ENCODE measurements around the gene UCN2. TPM values are rescaled to one million over a fixed set of nuclear protein-coding genes. Genes with fewer than 3 reads are reported as not detected.
A peak's percentile ranks its signal among the peaks of the same experiment; 100 is the strongest.

Gene UCN2, protein sequence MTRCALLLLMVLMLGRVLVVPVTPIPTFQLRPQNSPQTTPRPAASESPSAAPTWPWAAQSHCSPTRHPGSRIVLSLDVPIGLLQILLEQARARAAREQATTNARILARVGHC
- not detected for total RNA-seq

DNA sequence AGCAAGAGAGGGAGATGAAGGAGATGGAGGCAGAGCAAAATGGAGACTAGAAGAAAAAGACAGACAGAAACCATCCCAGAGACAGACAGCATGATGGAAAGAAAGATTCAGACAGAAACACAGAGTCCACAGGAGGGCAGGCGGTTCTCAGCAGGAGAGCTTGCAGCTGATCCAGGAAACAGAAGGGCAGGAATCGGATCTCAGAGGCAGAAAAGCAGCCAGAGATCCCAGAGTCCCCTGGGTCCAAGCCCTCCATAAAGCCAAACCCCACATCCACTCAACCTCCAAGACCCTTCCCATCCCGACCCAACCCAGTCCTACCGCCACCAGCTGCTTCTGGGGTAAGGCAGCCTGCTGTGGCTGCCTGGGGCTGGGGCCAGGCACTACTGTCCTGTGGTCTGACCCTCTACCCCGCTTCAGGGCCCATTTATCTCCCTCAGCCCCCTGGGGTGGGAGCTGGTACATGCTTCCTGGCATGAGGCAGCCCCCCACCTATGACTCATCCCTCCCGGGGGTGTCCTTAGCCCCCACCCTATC lies at the start of gene UCN2:
TSS of gene UCN2 (minus strand) at position 400 of the 537 bp plus-strand sequence. CDS start 657 bp downstream, outside the sequence.
- in situ Hi-C loops (cut with MboI; ENCODE audit: low pct_ligation_motif_present in 1 of 4, low pct_unique_long_range_greater_than_20kb in 1 of 4, low sequenced_read_pairs in 3 of 4): no loop called here
- no peak for DNase-seq
- Histone ChIP-seq H3K36me3 (no peaks in the 10 kb centered on the region), H3K27me3 (no peaks in the 10 kb centered on the region), H3K9me3 (no peaks in the 10 kb centered on the region), H3K27ac (no peak within 1 kb of the TSS), H3K4me3 (no peak within 1 kb of the TSS), H3K4me1 (peaks cover 5 to 16% (median 13%) of the 10 kb centered on the region in 4 donors)
- 70 to 83% methylated on average over 1 to 6 of the region's 6 CpGs for whole genome bisulfite sequencing, 2 donors (ENCODE audit: low coverage in 1 of 2)
- intact Hi-C loops (cut with DNase I; ENCODE audit: low total_unique reads): no loop called here
- TF ChIP-seq, protein P1, sequence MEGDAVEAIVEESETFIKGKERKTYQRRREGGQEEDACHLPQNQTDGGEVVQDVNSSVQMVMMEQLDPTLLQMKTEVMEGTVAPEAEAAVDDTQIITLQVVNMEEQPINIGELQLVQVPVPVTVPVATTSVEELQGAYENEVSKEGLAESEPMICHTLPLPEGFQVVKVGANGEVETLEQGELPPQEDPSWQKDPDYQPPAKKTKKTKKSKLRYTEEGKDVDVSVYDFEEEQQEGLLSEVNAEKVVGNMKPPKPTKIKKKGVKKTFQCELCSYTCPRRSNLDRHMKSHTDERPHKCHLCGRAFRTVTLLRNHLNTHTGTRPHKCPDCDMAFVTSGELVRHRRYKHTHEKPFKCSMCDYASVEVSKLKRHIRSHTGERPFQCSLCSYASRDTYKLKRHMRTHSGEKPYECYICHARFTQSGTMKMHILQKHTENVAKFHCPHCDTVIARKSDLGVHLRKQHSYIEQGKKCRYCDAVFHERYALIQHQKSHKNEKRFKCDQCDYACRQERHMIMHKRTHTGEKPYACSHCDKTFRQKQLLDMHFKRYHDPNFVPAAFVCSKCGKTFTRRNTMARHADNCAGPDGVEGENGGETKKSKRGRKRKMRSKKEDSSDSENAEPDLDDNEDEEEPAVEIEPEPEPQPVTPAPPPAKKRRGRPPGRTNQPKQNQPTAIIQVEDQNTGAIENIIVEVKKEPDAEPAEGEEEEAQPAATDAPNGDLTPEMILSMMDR (IDR thresholded peaks at IDR 0.05): no peak
- TF ChIP-seq POLR2A (IDR thresholded peaks at IDR 0.05) (no peak), POLR2AphosphoS5 (IDR thresholded peaks at IDR 0.05) (no peak), EP300 (IDR thresholded peaks at IDR 0.05; ENCODE audit: low read depth) (no peak)

DNA sequence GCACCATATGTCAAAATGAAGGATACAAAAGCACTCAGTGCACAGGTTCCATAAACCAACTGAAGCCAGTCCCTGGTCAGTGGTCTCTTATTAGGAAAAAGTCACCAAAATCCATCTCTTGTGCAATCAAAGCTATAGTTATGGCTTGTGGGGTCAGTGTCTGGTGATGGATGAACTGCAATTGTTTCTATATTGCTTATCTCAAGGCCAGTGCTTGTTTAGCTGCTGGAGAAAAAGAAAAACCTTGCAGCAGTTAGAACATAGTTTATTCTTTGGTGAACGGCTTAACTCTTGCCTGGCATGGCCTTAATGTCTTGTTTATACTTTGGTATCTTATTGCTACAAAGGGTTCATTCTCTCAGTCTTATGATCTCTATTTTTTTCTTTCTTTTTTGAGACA lies 48.7 kb upstream of the UCN2 start:
- intact Hi-C loops (cut with DNase I; ENCODE audit: low total_unique reads): no loop called here
- Histone ChIP-seq H3K4me1 (peaks cover 4 to 14% (median 11%) of the 10 kb centered on the region in 4 donors), H3K36me3 (no peaks in the 10 kb centered on the region), H3K9me3 (peaks cover 4 to 13% of the 10 kb centered on the region in 2 donors), H3K27me3 (no peaks in the 10 kb centered on the region), H3K27ac (no peak overlapping the region), H3K4me3 (no peak overlapping the region)
- DNase-seq: no peak
- 35% methylated on average over 1 of the region's 1 CpG; no CpG with 5 or more reads in 1 of the 2 donors for WGBS, 2 donors (ENCODE audit: low coverage in 1 of 2)
- in situ Hi-C loops (cut with MboI; ENCODE audit: low pct_ligation_motif_present in 1 of 4, low pct_unique_long_range_greater_than_20kb in 1 of 4, low sequenced_read_pairs in 3 of 4): no loop called here
- TF ChIP-seq POLR2AphosphoS5 (IDR thresholded peaks at IDR 0.05) (no peak), POLR2A (IDR thresholded peaks at IDR 0.05) (no peak), EP300 (IDR thresholded peaks at IDR 0.05; ENCODE audit: low read depth) (no peak)
- TF ChIP-seq, protein P1 (IDR thresholded peaks at IDR 0.05): no peak

DNA sequence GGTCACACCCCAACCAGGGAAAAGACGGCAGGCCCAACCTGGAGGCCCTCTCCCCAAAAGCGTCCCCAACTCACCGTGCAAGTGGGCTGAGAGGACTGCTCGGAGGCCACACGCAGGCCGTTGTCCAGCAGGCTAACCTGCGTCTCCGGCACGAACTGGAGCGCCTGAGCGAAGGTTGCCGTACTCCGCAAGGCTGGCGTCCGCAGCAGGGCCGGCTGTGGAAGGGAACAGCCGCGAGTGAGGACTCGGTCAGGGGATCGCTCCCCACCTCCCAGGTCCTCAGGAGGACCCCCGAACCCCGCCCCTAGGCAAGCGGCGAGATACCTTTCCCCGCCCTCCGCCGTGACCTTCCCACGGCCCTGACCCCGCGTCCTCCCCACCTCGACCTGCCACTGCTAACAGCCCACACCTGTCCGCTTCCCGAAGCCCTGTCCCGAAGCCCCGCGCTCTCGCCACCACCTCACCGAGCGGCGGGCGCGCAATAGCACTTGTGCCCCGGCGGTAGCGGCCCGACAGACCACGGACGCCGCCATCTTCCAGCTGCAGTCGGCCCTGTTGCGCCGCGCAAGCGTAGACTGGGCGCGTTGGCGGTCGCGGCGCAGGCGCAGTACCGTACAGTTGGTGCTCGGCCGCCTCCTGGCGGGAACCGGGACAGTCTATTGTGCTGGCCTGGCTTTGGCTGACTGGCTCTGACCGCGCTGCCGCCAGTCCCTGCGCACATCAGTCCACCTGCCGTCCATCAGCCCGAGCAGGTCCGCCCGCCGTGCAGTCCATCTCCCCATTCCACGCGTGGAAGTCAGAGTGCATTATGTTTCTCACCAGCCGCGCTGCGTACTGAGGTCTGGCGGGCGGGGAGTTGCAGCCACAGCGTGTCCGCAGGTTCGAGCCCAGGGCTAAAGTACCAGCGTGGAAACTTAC lies 45.8 kb upstream of the UCN2 start, which contains the start of gene UQCRC1:
TSS of gene UQCRC1 (minus strand) at position 559 of the 918 bp plus-strand sequence. CDS start at position 533, 26 bp downstream.
- WGBS, 2 donors (ENCODE audit: low coverage in 1 of 2): 3% methylated on average over 86 of the region's 86 CpGs; no CpG with 5 or more reads in 1 of the 2 donors
- Histone ChIP-seq H3K36me3 (peaks cover 0 to 16% (median 5%) of the 10 kb centered on the region in 4 donors), H3K9me3 (no peaks in the 10 kb centered on the region), H3K4me1 (peaks cover 4 to 14% (median 11%) of the 10 kb centered on the region in 4 donors), H3K27me3 (no peaks in the 10 kb centered on the region), H3K4me3 (peak within 1 kb of the TSS; percentile 60 to 85 (median 72)), H3K27ac (peak within 1 kb of the TSS; percentile 86 to 92 (median 88))
- intact Hi-C loops (cut with DNase I; ENCODE audit: low total_unique reads) (no loop called here), in situ Hi-C loops (cut with MboI; ENCODE audit: low pct_ligation_motif_present in 1 of 4, low pct_unique_long_range_greater_than_20kb in 1 of 4, low sequenced_read_pairs in 3 of 4) (no loop called here)
- no peak for TF ChIP-seq EP300 (IDR thresholded peaks at IDR 0.05; ENCODE audit: low read depth)
- TF ChIP-seq POLR2AphosphoS5 (IDR thresholded peaks at IDR 0.05): peak; percentile 92 to 95 (median 94)
- TF ChIP-seq POLR2A (IDR thresholded peaks at IDR 0.05): peak; percentile 93
- TF ChIP-seq, protein P1 (IDR thresholded peaks at IDR 0.05): peak; percentile 70 to 94 (median 74)
- DNase-seq: peak; percentile 94

DNA sequence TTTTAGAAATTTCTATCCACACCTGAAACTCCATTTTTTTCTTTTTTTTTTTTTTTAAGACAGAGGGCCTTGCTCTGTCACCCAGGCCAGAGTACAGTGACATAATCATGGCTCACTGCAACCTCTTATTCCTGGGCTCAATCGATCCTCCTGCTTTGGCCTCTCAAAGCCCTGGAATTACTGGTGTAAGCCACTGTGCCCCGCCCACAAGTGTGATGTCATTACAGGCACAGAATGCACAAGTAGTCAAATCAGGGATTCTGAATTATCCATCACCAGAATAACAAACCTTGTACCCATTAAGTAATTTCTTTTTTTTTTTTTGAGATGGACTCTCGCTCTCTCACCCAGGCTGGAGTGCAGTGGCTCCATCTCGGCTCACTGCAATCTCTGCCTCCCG lies 43.9 kb upstream of the UCN2 start:
- Histone ChIP-seq H3K27me3 (no peaks in the 10 kb centered on the region), H3K4me3 (no peak overlapping the region), H3K36me3 (peaks cover 0 to 28% (median 16%) of the 10 kb centered on the region in 4 donors), H3K27ac (no peak overlapping the region), H3K4me1 (peaks cover 4 to 14% (median 11%) of the 10 kb centered on the region in 4 donors), H3K9me3 (no peaks in the 10 kb centered on the region)
- TF ChIP-seq, protein P1 (IDR thresholded peaks at IDR 0.05): no peak
- TF ChIP-seq EP300 (IDR thresholded peaks at IDR 0.05; ENCODE audit: low read depth) (no peak), POLR2AphosphoS5 (IDR thresholded peaks at IDR 0.05) (no peak), POLR2A (IDR thresholded peaks at IDR 0.05) (no peak)
- in situ Hi-C loops (cut with MboI; ENCODE audit: low pct_ligation_motif_present in 1 of 4, low pct_unique_long_range_greater_than_20kb in 1 of 4, low sequenced_read_pairs in 3 of 4): no loop called here
- intact Hi-C loops (cut with DNase I; ENCODE audit: low total_unique reads): no loop called here
- 92 to 97% methylated on average over 5 of the region's 5 CpGs for WGBS, 2 donors (ENCODE audit: low coverage in 1 of 2)
- DNase-seq: peak; percentile 33

Measured in transverse colon (tissue), 4 donors.